ENCODE data around the gene RNLS.
A peak's percentile ranks its signal among the peaks of the same experiment; 100 is the strongest.

Gene RNLS

DNA sequence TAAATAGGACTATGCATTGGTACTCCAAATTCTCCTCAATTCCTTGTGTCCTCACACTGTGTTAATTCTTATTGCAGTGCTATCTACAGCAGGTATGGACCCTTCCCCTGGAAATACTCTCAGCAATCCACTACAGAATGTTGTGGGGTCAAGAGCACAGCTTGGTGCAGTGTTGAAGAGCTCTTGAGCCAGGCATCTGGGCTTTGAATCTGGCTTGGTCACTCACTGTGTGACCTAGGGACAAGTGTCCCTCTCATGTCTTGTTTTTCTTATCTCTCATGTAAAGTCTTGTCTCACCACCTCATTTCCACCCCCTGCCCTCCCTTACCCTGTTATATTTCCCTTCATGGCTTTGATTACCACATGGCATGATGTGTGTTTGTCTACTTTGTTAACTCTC lies 159.4 kb downstream of the RNLS start:
- no peak for DNase-seq

DNA sequence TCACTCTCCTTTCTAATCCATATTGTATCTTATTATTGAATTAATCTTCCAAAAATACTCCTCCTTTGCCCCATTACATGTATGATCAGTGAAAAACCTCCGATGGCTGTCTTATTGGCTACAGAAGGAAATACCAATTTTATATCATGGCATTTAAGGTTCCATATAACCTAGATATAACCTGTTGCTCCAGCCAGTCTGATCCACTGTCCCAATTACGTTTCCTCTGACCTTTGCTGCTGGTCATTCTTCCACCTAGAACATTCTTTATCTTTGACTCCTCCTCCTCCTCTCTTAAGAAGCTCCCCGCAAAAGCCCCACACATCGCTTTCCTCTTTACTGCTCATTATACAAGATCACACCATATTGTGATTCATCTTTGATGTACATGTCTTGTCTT lies 161.5 kb downstream of the RNLS start:
- DNase-seq, result no peak

DNA sequence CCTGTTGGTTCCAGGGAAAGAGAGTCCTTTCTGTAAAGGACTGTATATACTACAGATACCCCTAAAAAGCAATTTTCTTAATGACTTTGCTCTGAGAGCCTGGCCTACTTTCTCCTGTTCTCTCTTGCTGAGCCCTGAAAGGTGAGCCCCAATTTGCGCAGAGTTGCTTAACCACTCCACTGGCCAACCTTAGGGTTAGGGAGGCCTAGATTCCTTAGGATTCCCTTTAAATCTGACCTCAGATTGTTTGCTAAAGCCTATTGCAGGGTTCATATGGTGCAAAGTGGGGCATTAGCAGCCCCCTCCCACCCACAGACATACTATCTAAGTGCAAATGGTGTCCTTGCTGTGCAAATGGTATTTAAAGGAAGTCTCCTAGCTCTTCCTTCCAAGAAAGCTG lies 164.2 kb downstream of the RNLS start:
- DNase-seq, result no peak

DNA sequence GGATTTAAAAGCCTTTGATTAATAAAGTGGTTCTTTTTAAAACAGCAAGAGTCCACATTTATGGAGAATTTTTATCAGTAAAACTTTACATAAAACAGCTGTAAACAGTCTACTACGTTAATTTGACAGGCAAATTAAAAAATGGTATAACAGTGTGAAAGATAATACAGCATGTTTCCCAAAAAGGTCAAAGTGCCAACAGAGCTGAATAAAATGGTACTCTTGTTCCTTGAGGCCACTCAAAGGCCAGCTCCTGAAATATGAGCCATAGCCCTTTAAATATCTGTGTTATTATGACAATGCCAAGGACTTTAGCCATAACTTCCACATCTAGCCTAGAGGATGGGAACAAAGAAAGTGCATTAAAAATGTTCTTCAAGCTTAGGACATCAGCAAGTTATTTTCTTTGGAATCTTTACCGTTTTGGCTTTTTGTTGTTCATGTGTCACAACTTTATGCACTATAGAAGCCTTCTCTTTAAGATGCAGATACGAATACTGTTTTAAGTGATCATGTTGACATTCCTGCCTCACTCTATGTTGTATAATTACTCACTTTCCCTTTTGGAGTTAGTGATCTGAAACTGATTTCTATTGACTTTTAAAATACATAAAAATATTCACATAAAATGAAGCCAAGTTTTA lies 165.6 kb downstream of the RNLS start:
- DNase-seq, result no peak

DNA sequence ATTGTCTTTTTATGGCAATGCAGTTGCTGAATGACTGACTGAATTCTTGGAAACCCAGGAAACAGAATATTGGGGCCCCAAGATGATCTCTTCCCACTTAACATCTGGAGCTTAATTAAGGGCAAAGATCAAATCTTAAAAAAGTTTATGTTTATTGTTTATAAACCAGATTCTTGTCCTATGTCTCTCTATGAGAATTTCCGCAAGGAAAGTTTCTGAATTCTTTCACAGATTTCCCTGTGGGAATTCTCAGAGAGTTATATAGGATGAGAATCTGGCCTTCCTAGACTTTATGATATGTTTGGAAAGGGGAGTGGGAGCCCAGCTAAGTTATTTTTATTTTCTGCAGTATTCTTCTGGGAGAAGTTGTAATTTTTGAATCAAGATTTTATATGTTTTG lies 166.3 kb downstream of the RNLS start:
- DNase-seq, result no peak

DNA sequence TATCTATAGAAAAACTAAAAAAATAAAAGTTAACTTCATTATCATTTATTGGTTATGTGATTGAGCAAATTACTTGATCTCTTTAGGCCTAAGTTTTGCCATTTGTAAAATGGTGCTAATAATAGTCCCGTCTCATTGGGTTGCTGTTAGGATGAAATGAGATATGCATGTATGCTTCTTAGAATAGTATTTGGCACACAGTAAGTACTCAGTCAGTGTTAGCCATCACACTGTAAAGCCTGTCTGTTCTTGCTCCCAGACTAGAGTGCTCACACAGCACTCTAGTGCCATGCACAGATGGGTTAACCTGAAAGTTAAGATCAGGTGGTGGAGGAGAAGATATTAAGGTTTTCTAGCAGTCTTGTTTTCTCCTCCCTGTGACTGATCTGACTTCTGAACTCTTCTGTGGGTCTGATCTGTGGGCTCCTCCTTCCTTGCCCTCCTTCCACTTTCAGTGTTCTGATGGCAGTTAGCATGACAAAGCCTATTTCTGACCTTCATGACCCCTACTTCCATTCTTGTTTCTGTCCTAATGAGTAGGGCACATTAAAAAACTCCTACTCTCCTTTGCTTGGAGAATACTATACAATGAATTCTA lies 167.5 kb downstream of the RNLS start:
- no peak for DNase-seq

DNA sequence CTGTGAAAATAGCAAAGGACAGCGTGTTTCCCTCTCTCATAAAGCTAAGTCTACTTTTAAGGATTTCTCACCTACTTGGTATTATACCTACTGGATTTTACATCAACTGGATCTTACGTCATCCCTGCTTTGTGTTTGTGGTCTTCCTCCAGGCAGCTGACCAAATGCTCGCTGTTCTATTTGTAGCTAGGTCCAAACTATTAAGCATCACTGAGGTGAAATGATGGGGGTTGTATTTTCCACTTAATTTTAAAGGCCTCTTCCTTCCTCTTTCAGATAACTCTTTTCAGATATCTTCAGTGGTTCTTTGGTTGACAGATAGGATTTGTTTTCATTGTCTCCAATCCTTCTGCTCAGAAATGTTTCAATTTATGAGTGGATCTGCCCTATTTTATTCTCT lies 169.7 kb downstream of the RNLS start:
- DNase-seq, result no peak

DNA sequence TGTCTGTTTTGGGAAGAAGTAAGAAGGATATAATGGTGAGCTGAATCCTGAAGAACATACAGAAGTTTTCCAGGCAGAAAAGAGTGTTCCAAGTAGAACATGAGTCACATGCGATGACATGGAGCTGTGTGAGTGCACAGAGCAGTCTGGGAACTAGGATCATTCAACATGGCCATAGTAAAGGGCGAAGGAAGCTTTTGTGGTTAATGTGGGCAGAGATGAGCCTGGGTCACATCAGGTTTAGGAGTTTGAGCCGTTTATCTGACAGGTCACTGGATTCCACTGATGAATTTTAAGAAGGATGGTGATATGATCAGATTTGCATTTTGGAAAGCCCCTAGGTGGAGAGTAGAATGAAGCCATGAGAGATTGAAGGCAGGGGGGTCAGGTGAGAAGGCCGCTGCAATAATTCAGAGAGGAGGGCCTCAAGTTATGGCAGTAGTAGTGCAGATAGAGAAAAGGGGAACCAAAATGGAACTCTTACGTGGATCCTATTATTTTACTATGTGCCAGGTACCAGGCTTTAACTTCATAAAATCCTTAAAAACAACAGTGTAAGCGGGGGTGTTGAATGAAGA lies 171.3 kb downstream of the RNLS start:
- no peak for DNase-seq

DNA sequence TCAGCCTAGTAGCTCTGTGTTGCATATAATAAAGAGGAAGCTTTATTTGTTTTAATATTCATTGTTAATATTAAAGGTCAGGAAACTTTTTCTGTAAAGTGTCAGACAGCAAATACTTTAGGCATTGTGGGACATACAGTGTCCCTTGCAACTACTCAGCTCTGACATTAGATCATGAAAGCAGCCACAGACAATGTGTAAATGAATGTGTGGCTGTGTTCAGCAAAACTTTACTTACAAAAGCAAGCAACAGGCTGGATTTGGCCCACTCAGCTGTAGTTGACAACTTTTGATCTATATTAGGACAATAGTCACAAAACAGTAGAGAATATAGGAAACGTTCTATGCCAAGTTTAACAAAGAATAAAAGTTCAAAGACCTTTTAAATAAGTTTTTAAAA lies 173.3 kb downstream of the RNLS start:
- no peak for DNase-seq

DNA sequence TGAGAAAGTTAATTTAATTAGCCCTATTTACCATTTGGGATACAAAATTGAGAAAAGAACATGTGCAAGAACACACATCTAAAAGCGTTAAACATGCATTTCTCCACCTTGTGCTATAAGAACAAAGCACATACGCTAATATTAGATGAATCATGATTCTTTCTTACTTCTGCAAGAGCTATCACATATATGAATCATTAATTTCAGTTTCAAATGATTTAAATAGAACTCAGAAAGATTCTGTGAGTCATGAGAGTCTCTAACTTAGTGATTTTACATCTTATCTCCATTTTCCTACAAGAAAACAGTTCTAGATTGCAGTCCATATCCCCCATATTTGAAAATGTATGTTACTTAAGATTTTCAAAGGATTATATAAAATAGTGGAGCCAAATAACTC lies 173.9 kb downstream of the RNLS start:
- DNase-seq, result no peak

DNA sequence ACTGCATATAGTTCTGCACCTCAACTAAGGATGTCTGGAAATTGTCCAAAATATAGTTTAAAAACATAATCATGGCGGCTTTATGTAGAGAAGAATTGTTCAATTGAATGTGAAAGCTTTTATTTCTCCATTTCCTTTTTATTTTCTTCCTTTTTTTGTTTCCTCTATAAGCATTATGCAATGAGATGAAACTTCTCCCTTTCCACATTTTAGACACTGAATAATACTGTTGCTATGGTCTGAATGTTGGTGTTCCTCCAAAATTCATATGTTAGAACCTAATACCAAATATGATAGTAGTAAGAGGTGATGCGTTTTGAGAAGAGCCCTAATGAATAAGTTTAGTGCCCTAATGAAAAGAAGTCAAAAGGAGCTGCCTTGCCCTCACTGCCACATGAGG lies 175.0 kb downstream of the RNLS start:
- no peak for DNase-seq

DNA sequence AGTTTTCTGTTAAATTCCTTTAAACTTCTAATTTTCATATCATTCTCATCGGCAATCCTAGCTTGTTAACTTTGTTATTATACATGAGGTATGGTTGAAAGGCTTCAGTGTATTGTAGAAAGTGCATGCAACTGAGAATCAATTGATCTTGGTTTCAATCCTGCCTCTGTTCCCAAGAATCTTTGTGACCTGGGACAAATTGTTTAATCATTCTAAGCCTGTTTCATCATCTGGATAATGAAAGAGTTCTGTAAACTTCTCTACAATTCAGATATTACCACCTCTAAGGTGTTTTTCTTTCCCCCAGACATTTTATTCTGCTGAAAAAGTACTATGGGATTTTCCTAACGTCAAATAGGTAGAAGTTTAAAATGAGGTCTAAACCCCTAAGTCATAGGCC lies 179.0 kb downstream of the RNLS start:
- DNase-seq, result no peak

DNA sequence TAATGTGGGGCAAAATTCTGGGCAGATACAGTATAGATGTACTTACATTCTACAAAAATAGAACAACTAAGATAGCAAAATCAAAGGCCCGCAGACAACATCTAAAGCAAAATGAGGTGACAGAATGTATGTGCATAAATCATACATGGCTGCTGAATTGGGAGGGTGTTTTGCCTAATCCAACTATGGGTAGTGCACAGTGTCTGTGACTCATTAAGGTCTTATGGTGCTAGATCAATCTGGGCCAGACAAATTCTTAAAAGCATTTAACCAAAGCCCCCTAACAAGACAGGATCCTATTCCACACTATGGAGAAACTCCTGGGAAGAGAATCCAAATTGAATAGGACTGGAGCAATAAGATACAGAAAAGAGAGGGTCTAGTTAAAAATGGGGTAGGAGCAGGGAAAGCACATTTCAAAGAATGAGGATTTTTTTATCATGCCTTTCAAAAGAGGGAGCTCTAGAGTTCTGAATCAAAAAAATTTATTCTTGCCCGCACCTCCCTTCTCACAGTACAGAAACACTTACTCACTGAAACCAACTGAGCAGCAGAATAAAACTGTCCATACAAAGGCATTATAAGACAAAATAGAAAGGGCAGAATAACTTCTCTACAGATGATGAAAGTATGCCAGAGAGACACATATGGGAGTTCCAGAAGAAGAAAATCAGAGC lies 181.3 kb downstream of the RNLS start:
- DNase-seq, result no peak

DNA sequence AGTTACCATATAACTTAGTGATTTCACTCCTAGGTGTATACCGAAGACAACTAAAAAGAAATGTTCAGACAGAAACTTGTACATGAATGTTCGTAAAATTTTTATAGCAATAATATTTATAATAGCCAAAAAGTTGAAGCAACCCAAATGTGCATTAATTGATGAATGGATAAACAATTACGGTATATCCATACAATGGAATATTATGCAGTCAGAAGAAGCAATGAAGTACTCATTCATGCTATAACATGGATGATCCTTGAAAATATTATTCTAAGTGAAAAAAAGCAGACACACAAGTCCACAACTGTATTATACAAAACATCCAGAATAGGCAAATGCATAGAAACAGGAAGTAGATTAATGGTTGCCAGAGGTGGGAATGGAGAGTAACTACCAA lies 183.9 kb downstream of the RNLS start:
- DNase-seq, result no peak

DNA sequence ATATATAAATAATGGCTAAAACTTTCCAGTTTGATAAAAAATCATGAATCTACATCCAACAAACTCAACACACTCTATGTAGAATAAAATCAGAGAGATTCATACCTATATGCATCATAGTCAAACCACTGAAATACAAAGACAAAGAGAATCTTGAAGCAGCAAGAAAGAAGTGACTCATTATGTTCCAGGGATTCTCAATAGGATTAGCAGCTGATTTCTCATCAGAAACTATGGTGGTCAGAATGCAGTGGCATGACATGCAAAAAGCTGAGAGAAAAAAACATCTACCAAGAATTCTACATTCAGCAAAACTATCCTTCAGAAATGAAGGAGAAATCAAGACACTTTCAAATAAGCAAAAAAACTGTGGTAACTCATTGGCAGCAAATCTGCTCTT lies 187.4 kb downstream of the RNLS start:
- DNase-seq, result no peak

DNA sequence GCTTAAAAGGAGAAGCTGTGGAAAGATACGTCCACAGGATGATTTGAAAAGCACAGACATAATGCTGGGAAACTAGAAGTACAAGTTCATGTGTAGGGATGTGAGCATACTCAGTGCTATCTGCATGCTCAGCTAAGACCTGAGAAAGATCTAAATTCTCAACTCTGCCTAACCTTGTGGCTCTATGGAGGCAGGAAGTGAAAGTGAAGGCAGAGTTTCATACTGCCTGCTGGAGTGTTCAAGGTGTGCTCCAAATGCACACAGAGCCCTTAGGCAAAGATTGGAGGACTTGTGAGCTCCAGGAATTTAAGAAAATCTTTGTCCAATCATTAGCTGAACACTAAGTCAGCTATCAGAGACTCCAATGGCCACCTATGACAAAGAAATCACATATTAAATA lies 190.9 kb downstream of the RNLS start:
- no peak for DNase-seq

DNA sequence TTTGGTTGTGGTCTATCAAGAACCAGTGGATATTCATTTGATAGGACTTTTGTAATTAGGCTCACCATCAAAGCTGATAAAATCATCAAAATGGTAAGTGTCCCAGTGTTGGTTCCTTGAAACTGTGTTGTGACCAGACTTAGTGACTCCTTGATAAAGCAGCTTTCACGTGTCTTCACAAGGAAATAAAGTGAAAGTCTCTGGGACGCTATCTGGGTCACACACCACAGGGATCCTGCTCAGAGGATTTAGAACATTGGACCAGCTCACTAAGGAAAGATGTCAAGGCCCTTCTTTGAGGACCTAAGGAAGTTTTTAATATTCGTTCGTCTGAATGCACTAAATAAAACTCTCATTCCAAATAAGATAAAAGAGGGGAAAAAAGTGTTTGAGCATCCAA lies 193.1 kb downstream of the RNLS start:
- no peak for DNase-seq

DNA sequence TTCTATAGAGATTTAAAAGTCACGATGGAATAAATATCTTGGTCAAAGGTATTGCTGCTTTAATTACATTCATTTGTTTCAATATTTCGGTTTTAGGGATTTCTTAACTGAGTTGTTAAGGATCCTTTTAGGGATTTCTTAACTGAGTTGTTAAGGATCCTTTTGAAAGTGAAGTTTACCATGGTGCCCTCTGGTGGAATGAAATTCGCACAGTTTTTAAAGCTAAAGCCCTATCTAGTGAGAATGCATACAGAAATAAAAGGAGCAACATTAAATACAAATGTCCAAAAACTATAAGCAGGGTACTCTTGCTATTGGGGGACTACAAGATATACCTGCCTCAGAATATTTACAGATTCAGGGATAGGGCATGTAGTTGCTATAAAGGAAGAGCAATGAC lies 193.7 kb downstream of the RNLS start:
- DNase-seq, result peak; percentile 17

DNA sequence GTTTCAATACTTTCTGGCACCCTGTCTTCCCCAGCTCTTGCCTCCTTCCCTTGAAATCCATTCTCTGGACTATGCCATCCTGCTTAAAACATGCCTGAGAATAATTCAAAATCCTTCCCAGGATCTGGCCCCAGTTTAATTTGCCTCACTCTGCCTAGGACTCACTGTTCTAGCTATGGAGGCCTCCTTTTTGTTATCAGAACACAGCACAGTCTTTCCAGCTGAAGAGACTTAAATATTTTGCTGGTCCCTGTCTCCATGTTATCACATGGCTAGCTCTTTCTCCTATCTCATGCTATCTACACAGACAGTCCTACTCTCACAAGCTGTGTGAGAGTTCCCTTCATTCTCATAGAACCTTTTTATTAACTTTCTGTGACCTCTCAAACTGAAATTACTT lies 194.8 kb downstream of the RNLS start:
- no peak for DNase-seq

DNA sequence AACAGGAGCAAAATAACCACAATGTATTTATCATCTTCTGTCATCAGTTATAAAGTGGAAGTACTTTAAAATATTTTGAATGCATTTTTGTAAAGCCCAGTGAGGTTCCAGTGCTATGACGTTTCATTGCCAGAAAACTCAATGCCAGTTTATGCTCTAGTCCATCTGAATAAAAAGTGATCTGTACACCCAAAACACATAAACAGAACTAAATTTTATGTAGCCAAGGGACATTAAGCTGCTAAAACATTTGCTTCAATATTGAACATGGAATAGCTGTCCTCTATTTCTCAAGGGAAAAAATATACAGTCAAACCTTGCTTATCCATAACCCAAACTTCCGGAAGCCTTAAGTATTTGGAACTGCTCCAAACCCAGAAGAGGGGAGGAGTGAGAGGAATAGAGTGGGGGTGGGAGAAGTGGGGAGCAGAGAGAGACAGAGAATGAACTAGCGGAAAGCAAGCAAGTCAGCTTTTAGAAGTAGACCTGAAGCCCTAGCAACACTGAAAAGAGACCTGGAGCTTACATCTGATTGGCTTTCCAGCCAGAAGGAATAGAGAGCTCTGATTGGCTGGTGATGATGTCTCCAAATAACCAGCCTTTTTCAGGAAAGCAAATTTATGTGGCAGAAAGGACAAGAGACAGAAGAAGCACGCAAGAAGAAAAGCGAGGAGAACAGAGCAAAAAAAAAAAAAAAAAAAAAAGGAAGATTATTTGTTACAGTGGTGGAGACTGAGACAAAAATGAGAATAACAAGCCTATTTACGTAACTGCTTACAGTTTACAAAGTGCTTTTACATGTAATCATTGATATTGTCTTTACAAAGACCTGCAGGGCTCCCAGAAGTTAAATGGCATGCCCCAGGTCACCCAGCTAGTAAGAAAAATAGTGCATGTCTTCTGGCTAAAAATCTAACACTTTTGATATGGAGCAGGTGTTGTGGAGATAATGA lies 196.0 kb downstream of the RNLS start:
- DNase-seq, result no peak

DNA sequence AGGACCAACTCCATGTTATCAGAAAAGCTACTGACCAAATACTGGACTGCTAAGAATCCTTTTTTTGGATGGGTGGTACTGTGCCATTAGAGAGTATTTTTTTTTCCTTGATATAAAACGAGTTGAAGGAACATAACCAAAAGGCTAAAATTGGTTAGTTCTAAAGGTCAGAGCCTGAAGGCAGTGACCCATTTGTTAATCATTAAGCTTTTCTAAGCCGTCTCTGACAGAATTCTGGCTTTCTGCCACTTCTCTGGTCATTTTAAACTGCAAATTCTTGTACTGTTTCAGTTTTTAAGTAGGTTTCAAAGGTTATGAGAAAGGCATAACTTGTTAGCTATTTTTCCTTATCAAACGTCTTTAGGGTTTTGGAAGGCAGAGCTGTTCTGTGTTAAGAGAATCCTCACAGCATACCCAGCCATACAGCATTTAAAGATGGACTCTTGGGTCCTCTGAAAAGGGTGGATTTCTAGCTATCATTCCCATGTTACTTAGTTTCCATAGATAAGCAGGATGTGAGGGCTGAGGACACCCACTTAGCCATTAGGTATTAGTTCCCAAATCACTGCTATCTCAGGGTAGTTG lies 196.8 kb downstream of the RNLS start:
- no peak for DNase-seq

DNA sequence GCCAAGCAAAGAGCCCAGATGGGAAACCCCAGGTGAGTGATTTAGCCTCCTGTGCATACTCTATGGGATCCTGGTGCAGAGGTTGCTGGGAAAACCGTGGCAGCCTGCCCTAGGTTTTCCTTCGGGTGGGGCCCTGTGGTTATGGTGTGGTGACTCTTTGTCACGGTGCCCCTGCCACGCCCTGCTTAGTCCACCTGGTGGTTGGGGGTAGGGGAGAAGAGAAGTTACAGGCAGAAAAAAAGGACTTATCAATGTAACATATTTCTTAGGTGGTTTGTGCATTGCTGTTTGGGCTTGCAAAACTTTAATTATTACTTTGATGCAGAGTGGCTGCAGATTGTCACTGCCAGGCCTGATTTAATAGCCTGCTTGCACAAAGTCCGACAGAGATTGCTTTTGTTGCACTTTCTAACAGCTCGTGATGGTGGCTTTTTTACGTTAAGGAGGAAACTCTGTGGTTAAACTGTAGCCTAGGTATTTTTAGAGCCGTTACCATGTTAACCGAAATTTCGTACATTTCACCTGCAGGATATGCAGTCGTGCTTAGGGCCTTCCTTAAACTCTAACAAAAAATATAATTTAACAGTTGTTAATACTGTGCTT lies 197.4 kb downstream of the RNLS start:
- DNase-seq, result peak; percentile 45
